HCT116 (cell line): ENCODE measurements around the gene ZBTB7C. TPM values are rescaled to one million over a fixed set of nuclear protein-coding genes. Genes with fewer than 3 reads are reported as not detected.

Experiments used
- ATAC-seq: fragments of 200-7000 bp; cut with Tn5 transposase; 2 replicates; pipeline ENCODE4 v1.9.1; 2020; ENCODE audit warnings: mild to moderate bottlenecking, moderate library complexity
- BruUV-seq: library from RNA; stranded (reverse); fragments of 400-500 nt; replicated peaks from 2 replicates; lab custom pipeline; 2021; lab: Mats Ljungman, UMichigan
- CTCF ChIA-PET: fragments of 300-600 bp; sonication (Branson Sonifier 250); formaldehyde crosslinking; loops from one replicate; lab custom pipeline; 2021; ENCODE audit warnings: antibody characterized with exemption; lab: Charles Lee
- POLR2A ChIA-PET: fragments of 300-600, 350-600 bp; sonication (Branson Sonifier 250); formaldehyde crosslinking; loops from one replicate; lab custom pipeline; 2021; ENCODE audit warnings: antibody characterized with exemption; lab: Charles Lee
- RAD21 ChIA-PET, 2 experiments: fragments of 300-600 bp; sonication (Branson Sonifier 250); formaldehyde crosslinking; loops; one replicate each; lab custom pipeline; 2023; ENCODE audit warnings: low total read pairs in 2 of 2; ENCODE audit not compliant: uncharacterized antibody in 2 of 2, unreplicated experiment in 2 of 2, low non-redundant PET in 1 of 2; lab: Charles Lee
- DNase-seq: peaks from one replicate; pipeline ENCODE4 v3.0.0-alpha.2; 2010; ENCODE audit warnings: low read depth, low spot score
- H2AFZ ChIP-seq: fragments of 200-600 bp; shearing (Covaris generic), sonication (generic); 2 replicates; pipeline ENCODE4 v1.6.1; 2017; ENCODE audit warnings: low read depth, mixed run types, mixed read lengths, antibody characterized with exemption, low read length; ENCODE audit not compliant: poor library complexity, severe bottlenecking
- H3K27ac ChIP-seq: 2 replicates; pipeline ENCODE4 v1.5.1; 2012; ENCODE audit warnings: low read depth, low read length
- H3K27me3 ChIP-seq: fragments of 200-600 bp; sonication (generic); 2 replicates; pipeline ENCODE4 v1.6.1; 2016; ENCODE audit warnings: mixed run types, low read length, mixed read lengths; ENCODE audit not compliant: insufficient read depth
- H3K36me3 ChIP-seq, 2 experiments: fragments of 200-500 bp in 1 of 2; fragments of 200-600 bp in 1 of 2; sonication (Bioruptor generic) in 1 of 2; sonication (generic) in 1 of 2; 2 replicates each; pipeline versions ENCODE4 v1.5.1 to v1.6.1; 2014 to 2016; ENCODE audit warnings: low read length in 2 of 2, inconsistent platforms in 1 of 2, mixed read lengths in 1 of 2, mixed run types in 1 of 2; ENCODE audit not compliant: insufficient read depth in 2 of 2, control insufficient read depth in 1 of 2
- H3K4me1 ChIP-seq, 2 experiments: fragments of 200-600 bp in 1 of 2; sonication (generic) in 1 of 2; 2 replicates each; pipeline versions ENCODE4 v1.5.1 to v1.6.1; 2012 to 2017; ENCODE audit warnings: low read length in 2 of 2, inconsistent platforms in 1 of 2, mild to moderate bottlenecking in 1 of 2, mixed read lengths in 1 of 2, mixed run types in 1 of 2, moderate library complexity in 1 of 2; ENCODE audit not compliant: insufficient read depth in 2 of 2, control insufficient read depth in 1 of 2
- H3K4me2 ChIP-seq: fragments of 200-600 bp; sonication (generic); 2 replicates; pipeline ENCODE4 v1.6.1; 2017; ENCODE audit warnings: mixed run types, low read length, mixed read lengths
- H3K4me3 ChIP-seq, 2 experiments: fragments of 200-600 bp in 1 of 2; sonication (generic) in 1 of 2; replicated peaks in 1 of 2; 2 replicates each; pipeline ENCODE4 v1.5.1; 2011 to 2016; ENCODE audit warnings: low read length in 2 of 2, control low read depth in 1 of 2, low read depth in 1 of 2, mild to moderate bottlenecking in 1 of 2, mixed read lengths in 1 of 2, mixed run types in 1 of 2
- H3K79me2 ChIP-seq: fragments of 200-600 bp; sonication (generic); 2 replicates; pipeline ENCODE4 v1.6.1; 2017; ENCODE audit warnings: mild to moderate bottlenecking, mixed run types, low read length, moderate library complexity, mixed read lengths; ENCODE audit not compliant: insufficient read depth
- H3K9ac ChIP-seq: fragments of 200-600 bp; sonication (generic); 2 replicates; pipeline ENCODE4 v1.6.1; 2016; ENCODE audit warnings: low read length, mixed read lengths
- H3K9me2 ChIP-seq: fragments of 200-600 bp; sonication (generic), shearing (Covaris generic); 2 replicates; pipeline ENCODE4 v1.6.1; 2017; ENCODE audit warnings: mixed run types, mild to moderate bottlenecking, moderate library complexity; ENCODE audit not compliant: insufficient read depth
- H3K9me3 ChIP-seq, 2 experiments: fragments of 200-500 bp in 1 of 2; fragments of 200-600 bp in 1 of 2; sonication (Bioruptor generic) in 1 of 2; sonication (generic) in 1 of 2; 2 replicates each; pipeline ENCODE4 v1.6.1; 2014 to 2017; ENCODE audit warnings: low read length in 2 of 2, mixed read lengths in 2 of 2, inconsistent platforms in 1 of 2, low read depth in 1 of 2, mild to moderate bottlenecking in 1 of 2, mixed run types in 1 of 2, moderate library complexity in 1 of 2; ENCODE audit not compliant: control insufficient read depth in 1 of 2, insufficient read depth in 1 of 2
- H4K20me1 ChIP-seq: fragments of 200-600 bp; sonication (generic), shearing (Covaris generic); 2 replicates; pipeline ENCODE4 v1.6.1; 2017; ENCODE audit warnings: mixed run types, mild to moderate bottlenecking, moderate library complexity; ENCODE audit not compliant: insufficient read depth
- CBX3 ChIP-seq: IDR thresholded peaks from 2 replicates; pipeline ENCODE4 v1.6.1; 2012; ENCODE audit warnings: low read depth
- CEBPB ChIP-seq: IDR thresholded peaks from 2 replicates; pipeline ENCODE4 v1.6.1; 2012; ENCODE audit warnings: low read depth
- ELF1 ChIP-seq: IDR thresholded peaks from 2 replicates; pipeline ENCODE4 v1.6.1; 2012; ENCODE audit warnings: low read depth, borderline replicate concordance
- EZH2 ChIP-seq: fragments of 200-600 bp; sonication (generic); IDR thresholded peaks from 2 replicates; pipeline ENCODE4 v1.6.1; 2017; ENCODE audit warnings: antibody characterized with exemption, mixed run types
- JUND ChIP-seq: IDR thresholded peaks from 2 replicates; pipeline ENCODE4 v1.6.1; 2012
- POLR2A ChIP-seq: IDR thresholded peaks from 2 replicates; pipeline ENCODE4 v1.7.0; 2011; ENCODE audit warnings: borderline replicate concordance; ENCODE audit not compliant: insufficient read depth, insufficient read length; ENCODE audit errors: extremely low read depth
- POLR2AphosphoS5 ChIP-seq: IDR thresholded peaks from 2 replicates; pipeline ENCODE4 v1.6.1; 2011; ENCODE audit warnings: mild to moderate bottlenecking, low read depth, low read length, moderate library complexity
- RAD21 ChIP-seq: IDR thresholded peaks from 2 replicates; pipeline ENCODE4 v1.6.1; 2012; ENCODE audit warnings: low read depth, mild to moderate bottlenecking
- SRF ChIP-seq: IDR thresholded peaks from 2 replicates; pipeline ENCODE4 v1.6.1; 2012; ENCODE audit warnings: low read depth
- YY1 ChIP-seq: IDR thresholded peaks from 2 replicates; pipeline ENCODE4 v1.6.1; 2011; ENCODE audit warnings: low read length, low read depth, moderate library complexity, mild to moderate bottlenecking; ENCODE audit not compliant: insufficient replicate concordance; ENCODE audit errors: extremely low read depth
- ZFX ChIP-seq: fragments of 450-650 bp; IDR thresholded peaks from 2 replicates; pipeline ENCODE4 v1.6.1; 2017
- ZNF274 ChIP-seq: fragments of 200-500 bp; sonication (Bioruptor generic); IDR thresholded peaks from 2 replicates; pipeline ENCODE4 v1.6.1; 2014; ENCODE audit warnings: mild to moderate bottlenecking, low read depth, low read length, inconsistent platforms
- intact Hi-C: fragments of 100-400 bp; cut with micrococcal nuclease; formaldehyde crosslinking; loops from 2 replicates; pipeline ENCODE4 v1.10.0; 2022
- total RNA-seq: library from RNA; stranded (reverse); gene quantifications from one replicate; pipeline ENCODE4 v1.2.1, GENCODE V29; 2021; ENCODE audit not compliant: unreplicated experiment
- TF ChIP-seq, protein P1 (sequence below), 3 experiments: fragments of 200-600 bp in 1 of 3; sonication (generic) in 1 of 3; IDR thresholded peaks in 2 of 3; conservative IDR thresholded peaks in 1 of 3; 2 replicates each; pipeline ENCODE4 v1.5.1; 2012 to 2017; ENCODE audit warnings: low read depth in 2 of 3, low read length in 2 of 3, antibody characterized with exemption in 1 of 3, borderline replicate concordance in 1 of 3, control low read depth in 1 of 3, mild to moderate bottlenecking in 1 of 3, mixed read lengths in 1 of 3, mixed run types in 1 of 3, moderate library complexity in 1 of 3; ENCODE audit not compliant: insufficient read depth in 1 of 3
- TF ChIP-seq, protein P2 (sequence below): IDR thresholded peaks from 2 replicates; pipeline ENCODE4 v1.6.1; 2012
- TF ChIP-seq, protein P3 (sequence below): IDR thresholded peaks from 2 replicates; pipeline ENCODE4 v1.6.1; 2012
- TF ChIP-seq, protein P4 (sequence below): IDR thresholded peaks from 2 replicates; pipeline ENCODE4 v1.6.1; 2011; ENCODE audit warnings: mild to moderate bottlenecking, low read length, moderate library complexity; ENCODE audit not compliant: insufficient replicate concordance; ENCODE audit errors: extremely low read depth
- TF ChIP-seq, protein P5 (sequence below): IDR thresholded peaks from 2 replicates; pipeline ENCODE4 v1.6.1; 2012; ENCODE audit warnings: low read depth

ZBTB7C gene
- total RNA-seq, 1 experiment from 2014 or later: 0.37 TPM

DNA sequence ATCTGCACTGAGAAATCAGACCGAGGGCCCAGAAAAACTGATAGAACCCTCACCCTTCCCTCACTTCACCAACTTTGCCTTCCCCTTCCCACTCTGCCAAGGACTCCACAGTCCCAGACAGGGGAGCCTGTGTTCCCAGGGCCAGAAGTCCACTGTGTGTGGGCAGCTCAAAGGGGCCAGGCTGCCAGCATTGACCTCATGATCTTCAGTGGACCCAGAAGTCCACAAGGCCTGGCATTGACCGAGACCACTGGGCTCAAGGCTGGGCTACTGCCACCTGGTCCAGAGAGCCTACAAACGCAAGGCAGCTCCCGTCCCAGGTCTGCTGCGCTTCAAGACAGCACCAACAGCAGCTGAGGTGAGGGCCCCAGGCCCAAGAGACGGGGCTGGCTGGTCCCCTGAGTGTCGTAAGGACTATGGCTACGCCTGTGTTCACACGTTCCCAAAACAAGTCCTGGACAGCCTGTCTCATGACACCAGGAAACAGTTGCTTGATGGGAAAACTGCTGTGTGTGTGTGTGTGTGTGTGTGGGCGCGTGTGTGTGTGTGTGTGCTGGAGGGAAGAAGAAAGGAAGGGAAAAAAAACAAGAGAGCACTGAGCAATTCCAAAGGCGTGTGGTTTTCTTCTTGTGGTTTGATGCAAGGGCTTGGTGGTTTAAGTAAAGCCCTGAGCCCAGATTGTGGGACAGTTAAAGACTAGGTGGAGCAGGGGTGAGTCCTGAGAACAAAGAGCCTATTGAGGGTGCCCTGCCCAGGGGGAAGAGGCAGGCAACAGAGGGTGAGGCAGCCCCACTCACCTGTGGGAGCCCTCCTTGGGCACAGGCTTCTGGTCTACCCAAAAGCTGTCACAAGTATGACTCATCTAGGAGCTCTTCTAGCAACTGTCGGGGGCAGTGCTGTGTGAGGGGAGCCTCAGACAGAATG lies 46.6 kb upstream of the ZBTB7C start:
- Histone ChIP-seq H3K4me3 (no peak overlapping the region), H3K9ac (no peak overlapping the region), H3K9me2 (no peaks in the 10 kb centered on the region), H3K27me3 (peaks cover 20% of the 10 kb centered on the region; the same call in 1 of the 2 replicates), H2AFZ (no peak overlapping the region), H3K36me3 (no peaks in the 10 kb centered on the region), H4K20me1 (no peaks in the 10 kb centered on the region), H3K9me3 (no peaks in the 10 kb centered on the region), H3K4me1 (peaks cover 14 to 15% of the 10 kb centered on the region in 2 experiments; a peak in 3 of 4 replicates), H3K4me2 (peak overlapping the region; percentile 25), H3K79me2 (no peaks in the 10 kb centered on the region), H3K27ac (no peak overlapping the region)
- intact Hi-C loops: no loop called here
- ATAC-seq (peak; percentile 95), DNase-seq (peak; percentile 83)
- CTCF ChIA-PET: interaction anchor here (1.0 to 2.6 kb wide), 6 partner anchors 9 to 447 kb away, joined by 3 to 9 read pairs (median 6); no protein-coding TSS in a partner anchor
- RAD21 ChIA-PET: no interaction called here
- BruUV-seq: no TSS peak
- POLR2A ChIA-PET: no interaction called here
- TF ChIP-seq EZH2 (no peak), YY1 (no peak), POLR2A (no peak), POLR2AphosphoS5 (no peak; the same call in 1 of the 2 replicates), ELF1 (no peak), CEBPB (peak; percentile 63; the same call in 1 of the 2 replicates), RAD21 (no peak), JUND (peak; percentile 47; the same call in 1 of the 2 replicates), ZFX (no peak), ZNF274 (no peak), SRF (no peak), CBX3 (peak; percentile 68; the same call in 1 of the 2 replicates)
- TF ChIP-seq, protein P1, sequence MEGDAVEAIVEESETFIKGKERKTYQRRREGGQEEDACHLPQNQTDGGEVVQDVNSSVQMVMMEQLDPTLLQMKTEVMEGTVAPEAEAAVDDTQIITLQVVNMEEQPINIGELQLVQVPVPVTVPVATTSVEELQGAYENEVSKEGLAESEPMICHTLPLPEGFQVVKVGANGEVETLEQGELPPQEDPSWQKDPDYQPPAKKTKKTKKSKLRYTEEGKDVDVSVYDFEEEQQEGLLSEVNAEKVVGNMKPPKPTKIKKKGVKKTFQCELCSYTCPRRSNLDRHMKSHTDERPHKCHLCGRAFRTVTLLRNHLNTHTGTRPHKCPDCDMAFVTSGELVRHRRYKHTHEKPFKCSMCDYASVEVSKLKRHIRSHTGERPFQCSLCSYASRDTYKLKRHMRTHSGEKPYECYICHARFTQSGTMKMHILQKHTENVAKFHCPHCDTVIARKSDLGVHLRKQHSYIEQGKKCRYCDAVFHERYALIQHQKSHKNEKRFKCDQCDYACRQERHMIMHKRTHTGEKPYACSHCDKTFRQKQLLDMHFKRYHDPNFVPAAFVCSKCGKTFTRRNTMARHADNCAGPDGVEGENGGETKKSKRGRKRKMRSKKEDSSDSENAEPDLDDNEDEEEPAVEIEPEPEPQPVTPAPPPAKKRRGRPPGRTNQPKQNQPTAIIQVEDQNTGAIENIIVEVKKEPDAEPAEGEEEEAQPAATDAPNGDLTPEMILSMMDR (IDR thresholded peaks at IDR 0.05 in 2 of 3, conservative IDR thresholded peaks at IDR 0.05 in 1 of 3; ENCODE audit: borderline replicate concordance in 1 of 3, insufficient read depth in 1 of 3, low read depth in 2 of 3, low read length in 2 of 3): no peak
- TF ChIP-seq, protein P2, sequence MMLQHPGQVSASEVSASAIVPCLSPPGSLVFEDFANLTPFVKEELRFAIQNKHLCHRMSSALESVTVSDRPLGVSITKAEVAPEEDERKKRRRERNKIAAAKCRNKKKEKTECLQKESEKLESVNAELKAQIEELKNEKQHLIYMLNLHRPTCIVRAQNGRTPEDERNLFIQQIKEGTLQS: no peak
- TF ChIP-seq, protein P3, sequence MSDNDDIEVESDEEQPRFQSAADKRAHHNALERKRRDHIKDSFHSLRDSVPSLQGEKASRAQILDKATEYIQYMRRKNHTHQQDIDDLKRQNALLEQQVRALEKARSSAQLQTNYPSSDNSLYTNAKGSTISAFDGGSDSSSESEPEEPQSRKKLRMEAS: peak; percentile 57
- TF ChIP-seq, protein P4, sequence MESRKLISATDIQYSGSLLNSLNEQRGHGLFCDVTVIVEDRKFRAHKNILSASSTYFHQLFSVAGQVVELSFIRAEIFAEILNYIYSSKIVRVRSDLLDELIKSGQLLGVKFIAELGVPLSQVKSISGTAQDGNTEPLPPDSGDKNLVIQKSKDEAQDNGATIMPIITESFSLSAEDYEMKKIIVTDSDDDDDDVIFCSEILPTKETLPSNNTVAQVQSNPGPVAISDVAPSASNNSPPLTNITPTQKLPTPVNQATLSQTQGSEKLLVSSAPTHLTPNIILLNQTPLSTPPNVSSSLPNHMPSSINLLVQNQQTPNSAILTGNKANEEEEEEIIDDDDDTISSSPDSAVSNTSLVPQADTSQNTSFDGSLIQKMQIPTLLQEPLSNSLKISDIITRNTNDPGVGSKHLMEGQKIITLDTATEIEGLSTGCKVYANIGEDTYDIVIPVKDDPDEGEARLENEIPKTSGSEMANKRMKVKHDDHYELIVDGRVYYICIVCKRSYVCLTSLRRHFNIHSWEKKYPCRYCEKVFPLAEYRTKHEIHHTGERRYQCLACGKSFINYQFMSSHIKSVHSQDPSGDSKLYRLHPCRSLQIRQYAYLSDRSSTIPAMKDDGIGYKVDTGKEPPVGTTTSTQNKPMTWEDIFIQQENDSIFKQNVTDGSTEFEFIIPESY: no peak
- TF ChIP-seq, protein P5, sequence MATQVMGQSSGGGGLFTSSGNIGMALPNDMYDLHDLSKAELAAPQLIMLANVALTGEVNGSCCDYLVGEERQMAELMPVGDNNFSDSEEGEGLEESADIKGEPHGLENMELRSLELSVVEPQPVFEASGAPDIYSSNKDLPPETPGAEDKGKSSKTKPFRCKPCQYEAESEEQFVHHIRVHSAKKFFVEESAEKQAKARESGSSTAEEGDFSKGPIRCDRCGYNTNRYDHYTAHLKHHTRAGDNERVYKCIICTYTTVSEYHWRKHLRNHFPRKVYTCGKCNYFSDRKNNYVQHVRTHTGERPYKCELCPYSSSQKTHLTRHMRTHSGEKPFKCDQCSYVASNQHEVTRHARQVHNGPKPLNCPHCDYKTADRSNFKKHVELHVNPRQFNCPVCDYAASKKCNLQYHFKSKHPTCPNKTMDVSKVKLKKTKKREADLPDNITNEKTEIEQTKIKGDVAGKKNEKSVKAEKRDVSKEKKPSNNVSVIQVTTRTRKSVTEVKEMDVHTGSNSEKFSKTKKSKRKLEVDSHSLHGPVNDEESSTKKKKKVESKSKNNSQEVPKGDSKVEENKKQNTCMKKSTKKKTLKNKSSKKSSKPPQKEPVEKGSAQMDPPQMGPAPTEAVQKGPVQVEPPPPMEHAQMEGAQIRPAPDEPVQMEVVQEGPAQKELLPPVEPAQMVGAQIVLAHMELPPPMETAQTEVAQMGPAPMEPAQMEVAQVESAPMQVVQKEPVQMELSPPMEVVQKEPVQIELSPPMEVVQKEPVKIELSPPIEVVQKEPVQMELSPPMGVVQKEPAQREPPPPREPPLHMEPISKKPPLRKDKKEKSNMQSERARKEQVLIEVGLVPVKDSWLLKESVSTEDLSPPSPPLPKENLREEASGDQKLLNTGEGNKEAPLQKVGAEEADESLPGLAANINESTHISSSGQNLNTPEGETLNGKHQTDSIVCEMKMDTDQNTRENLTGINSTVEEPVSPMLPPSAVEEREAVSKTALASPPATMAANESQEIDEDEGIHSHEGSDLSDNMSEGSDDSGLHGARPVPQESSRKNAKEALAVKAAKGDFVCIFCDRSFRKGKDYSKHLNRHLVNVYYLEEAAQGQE: no peak
